Duodenal mucosa (tissue), 2 donors: ENCODE data around the gene TMEM209.
"Not testable (repeated sequence)": the region's sequence is repeated elsewhere in the genome, so short reads cannot be mapped to it uniquely, and the experiment has no call there.

ENCODE experiments used
- H3K27ac ChIP-seq: one replicate; pipeline ENCODE4 v1.7.0; 2013; ENCODE audit warnings: low read depth, low read length
- H3K27me3 ChIP-seq, 2 donors: one replicate each; pipeline ENCODE4 v1.7.0; 2013; ENCODE audit warnings: low read length in 2 of 2, control low read depth in 1 of 2; ENCODE audit not compliant: insufficient read depth in 2 of 2, control insufficient read depth in 1 of 2
- H3K36me3 ChIP-seq, 2 donors: one replicate each; pipeline ENCODE4 v1.7.0; 2013; ENCODE audit warnings: low read length in 2 of 2, control low read depth in 1 of 2; ENCODE audit not compliant: insufficient read depth in 2 of 2, control insufficient read depth in 1 of 2
- H3K4me1 ChIP-seq, 2 donors: one replicate each; pipeline ENCODE4 v1.7.0; 2013; ENCODE audit warnings: low read length in 2 of 2, control low read depth in 1 of 2; ENCODE audit not compliant: insufficient read depth in 2 of 2, control insufficient read depth in 1 of 2
- H3K4me3 ChIP-seq, 2 donors: one replicate each; pipeline ENCODE4 v1.7.0; 2013; ENCODE audit warnings: low read length in 2 of 2, low read depth in 1 of 2
- H3K9ac ChIP-seq, 2 donors: one replicate each; pipeline ENCODE4 v1.7.0; 2013; ENCODE audit warnings: low read length in 2 of 2, low read depth in 1 of 2
- H3K9me3 ChIP-seq, 2 donors: one replicate each; pipeline ENCODE4 v1.7.0; 2013; ENCODE audit warnings: low read length in 2 of 2, control low read depth in 1 of 2; ENCODE audit not compliant: control insufficient read depth in 1 of 2

TMEM209 gene

DNA sequence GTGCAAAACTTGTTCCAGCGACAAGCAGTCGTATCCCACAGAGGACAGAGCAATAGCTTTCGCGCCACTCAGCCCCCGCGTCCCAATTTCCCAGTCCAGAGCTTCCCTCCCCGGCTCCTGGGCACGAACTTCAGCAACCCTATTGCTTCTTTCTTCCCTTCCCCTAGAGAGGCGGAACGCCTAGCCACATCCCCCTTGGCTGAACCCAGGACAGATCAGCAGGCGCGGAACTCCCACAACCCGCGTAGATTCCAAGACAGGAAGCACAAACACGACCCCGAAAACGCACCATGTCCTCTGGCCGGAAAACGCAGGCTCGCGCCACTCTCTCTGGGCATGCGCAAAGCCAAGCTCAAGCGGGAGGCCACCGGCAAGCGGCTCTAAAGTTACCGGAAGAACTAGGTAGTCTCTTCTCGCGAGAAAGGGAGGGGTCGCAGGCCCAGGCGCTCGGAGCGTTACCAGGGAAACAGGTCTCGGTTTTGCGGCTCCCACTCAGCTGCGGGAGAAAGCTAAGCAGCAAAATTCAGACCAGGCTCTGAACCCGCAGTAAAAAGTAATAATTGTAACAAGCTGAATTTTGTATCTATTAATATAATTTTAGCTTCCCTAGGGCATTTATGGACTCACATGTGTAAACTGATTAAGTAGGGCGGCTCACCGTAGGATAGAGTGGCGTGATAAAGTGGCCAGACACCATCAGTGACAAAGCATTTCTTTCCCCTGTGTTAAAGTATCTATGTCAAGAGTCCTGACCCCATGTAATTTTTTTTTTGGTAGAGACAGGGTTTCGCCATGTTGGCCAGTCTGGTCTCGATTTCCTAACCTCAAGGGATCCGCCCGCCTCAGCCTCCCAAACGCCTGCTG lies at the start of gene TMEM209:
Gene TMEM209, minus strand, starts transcription at position 323 of the 864 bp plus-strand sequence. Its CDS starts 31 bp downstream, at position 292.
- no peaks in the 10 kb centered on the region for H3K9me3 ChIP-seq
- peaks cover 0 to 9% of the 10 kb centered on the region in 2 donors for H3K4me1 ChIP-seq
- H3K9ac ChIP-seq: peak within 1 kb of the TSS; percentile 93 to 96
- H3K27me3 ChIP-seq: no peaks in the 10 kb centered on the region
- peaks cover 8 to 21% of the 10 kb centered on the region in 2 donors for H3K36me3 ChIP-seq
- peak within 1 kb of the TSS; percentile 97 to 99 for H3K4me3 ChIP-seq
- H3K27ac ChIP-seq: peak within 1 kb of the TSS; percentile 83

GRCh38 chr7:130254555-130254954 lies 49.3 kb upstream of the TMEM209 start:
- Histone ChIP-seq H3K27ac (no peak overlapping the region), H3K4me3 (no peak overlapping the region), H3K9me3 (peaks cover 11% of the 10 kb centered on the region in 2 donors), H3K36me3 (no peaks in the 10 kb centered on the region), H3K27me3 (no peaks in the 10 kb centered on the region), H3K4me1 (no peaks in the 10 kb centered on the region), H3K9ac (no peak overlapping the region)

DNA sequence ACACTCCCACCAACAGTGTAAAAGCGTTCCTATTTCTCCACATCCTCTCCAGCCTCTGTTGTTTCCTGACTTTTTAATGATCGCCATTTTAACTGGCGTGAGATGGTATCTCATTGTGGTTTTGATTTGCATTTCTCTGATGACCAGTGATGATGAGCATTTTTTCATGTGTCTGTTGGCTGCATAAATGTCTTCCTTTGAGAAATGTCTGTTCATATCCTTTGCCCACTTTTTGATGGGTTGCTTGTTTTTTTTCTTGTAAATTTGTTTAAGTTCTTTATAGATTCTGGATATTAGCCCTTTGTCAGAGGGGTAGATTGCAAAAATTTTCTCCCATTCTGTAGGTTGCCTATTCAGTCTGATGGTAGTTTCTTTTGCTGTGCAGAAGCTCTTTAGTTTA lies 44.4 kb upstream of the TMEM209 start:
- H3K4me1 ChIP-seq, H3K9me3 ChIP-seq, H3K36me3 ChIP-seq, H3K27ac ChIP-seq, H3K27me3 ChIP-seq, H3K4me3 ChIP-seq, H3K9ac ChIP-seq: not testable (repeated sequence)

GRCh38 chr7:130248842-130249241 lies 43.6 kb upstream of the TMEM209 start:
- not testable (repeated sequence) for H3K9me3 ChIP-seq, H3K9ac ChIP-seq, H3K36me3 ChIP-seq, H3K4me3 ChIP-seq, H3K27ac ChIP-seq, H3K27me3 ChIP-seq, H3K4me1 ChIP-seq

- not testable (repeated sequence) for H3K36me3 ChIP-seq, H3K27me3 ChIP-seq, H3K9me3 ChIP-seq, H3K4me3 ChIP-seq, H3K27ac ChIP-seq, H3K9ac ChIP-seq, H3K4me1 ChIP-seq
Measured at GRCh38 chr7:130246491-130246890, 41.3 kb upstream of the TMEM209 start.

DNA sequence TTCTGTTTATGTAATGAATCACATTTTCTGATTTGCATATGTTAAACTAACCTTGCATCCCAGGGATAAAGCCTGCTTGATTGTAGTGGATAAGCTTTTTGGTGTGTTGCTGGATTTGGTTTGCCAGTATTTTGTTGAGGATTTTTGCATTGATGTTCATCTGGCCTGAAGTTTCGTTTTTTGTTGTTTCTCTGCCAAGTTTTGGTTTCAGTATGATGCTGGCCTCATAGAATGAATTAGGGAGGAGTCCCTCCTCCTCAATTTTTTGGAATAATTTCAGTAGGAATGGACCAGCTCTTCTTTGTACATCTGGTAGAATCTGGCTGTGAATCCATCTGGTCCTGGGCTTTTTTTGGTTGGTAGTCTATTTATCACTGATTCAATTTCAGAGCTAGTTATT lies 38.3 kb upstream of the TMEM209 start:
- not testable (repeated sequence) for H3K36me3 ChIP-seq, H3K9me3 ChIP-seq, H3K27me3 ChIP-seq, H3K4me1 ChIP-seq, H3K27ac ChIP-seq, H3K4me3 ChIP-seq, H3K9ac ChIP-seq

- no peaks in the 10 kb centered on the region for H3K9me3 ChIP-seq
- no peak overlapping the region for H3K9ac ChIP-seq
- no peaks in the 10 kb centered on the region for H3K4me1 ChIP-seq
- H3K36me3 ChIP-seq: no peaks in the 10 kb centered on the region
- no peaks in the 10 kb centered on the region for H3K27me3 ChIP-seq
- no peak overlapping the region for H3K27ac ChIP-seq
- no peak overlapping the region for H3K4me3 ChIP-seq
Measured at GRCh38 chr7:130242198-130243014, 37.2 kb upstream of the TMEM209 start.

DNA sequence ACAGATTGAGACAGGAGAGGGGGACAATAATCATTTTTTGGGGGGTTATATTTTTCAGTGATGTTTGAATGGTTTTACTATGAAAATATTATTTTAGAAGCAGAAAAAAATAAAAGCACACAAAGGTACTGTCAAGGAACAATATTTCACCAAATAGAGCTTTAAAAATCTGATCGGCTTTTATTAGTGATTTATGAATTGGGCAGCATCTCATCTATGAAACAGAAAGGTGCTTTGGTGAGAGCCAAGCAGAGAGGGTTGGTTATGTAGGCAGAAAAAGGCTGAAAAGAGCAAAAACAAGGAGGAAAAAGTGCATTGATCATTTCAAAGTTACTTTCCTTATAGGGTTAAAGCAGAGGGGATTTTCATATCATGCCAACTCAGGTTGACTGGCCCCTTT lies 35.0 kb upstream of the TMEM209 start:
- Histone ChIP-seq H3K9ac (no peak overlapping the region), H3K36me3 (no peaks in the 10 kb centered on the region), H3K4me1 (no peaks in the 10 kb centered on the region), H3K27me3 (no peaks in the 10 kb centered on the region), H3K27ac (no peak overlapping the region), H3K9me3 (no peaks in the 10 kb centered on the region), H3K4me3 (no peak overlapping the region)

- not testable (repeated sequence) for H3K9ac ChIP-seq, H3K9me3 ChIP-seq, H3K27ac ChIP-seq
Measured at GRCh38 chr7:130236361-130236760, 31.2 kb upstream of the TMEM209 start.

GRCh38 chr7:130234078-130234477 lies 28.9 kb upstream of the TMEM209 start:
- Histone ChIP-seq H3K27ac (no peak overlapping the region), H3K9ac (no peak overlapping the region)

More at GRCh38 chr7:130236361-130236760, 31.2 kb upstream of the TMEM209 start:
- H3K27me3 ChIP-seq, H3K4me3 ChIP-seq, H3K36me3 ChIP-seq: not testable (repeated sequence)
- H3K4me1 ChIP-seq: peaks cover 8 to 18% of the 10 kb centered on the region in 2 donors

More at GRCh38 chr7:130234078-130234477, 28.9 kb upstream of the TMEM209 start:
- Histone ChIP-seq H3K4me3 (no peak overlapping the region), H3K36me3 (no peaks in the 10 kb centered on the region), H3K27me3 (no peaks in the 10 kb centered on the region), H3K4me1 (peaks cover 8 to 18% of the 10 kb centered on the region in 2 donors), H3K9me3 (no peaks in the 10 kb centered on the region)
